ENCODE data around the gene TULP3. TPM values are rescaled to one million over a fixed set of nuclear protein-coding genes. Genes with fewer than 3 reads are reported as not detected.

TULP3 gene
- polyA plus RNA-seq, 1 donor (not counting 4 experiments of a cell fraction or from before 2014, with no cell fraction given): 16.0 TPM

GRCh38 chr12:2976581-2976996 lies 85.9 kb downstream of the TULP3 start:
- FAIRE-seq: no peak
- H3K79me2 ChIP-seq (ENCODE audit: control insufficient read depth, insufficient read depth, low read length): no peaks in the 10 kb centered on the region

GRCh38 chr12:2977776-2978175 lies 87.1 kb downstream of the TULP3 start:
- H3K9me1 ChIP-seq (ENCODE audit: control insufficient read depth, extremely low read depth, insufficient read depth, low read length): peaks cover 2% of the 10 kb centered on the region
- FAIRE-seq (no peak), DNase-seq (ENCODE audit: low read depth, low spot score) (no peak)
- no peak overlapping the region for H3K27ac ChIP-seq (ENCODE audit: control insufficient read depth, insufficient read depth, low read length)
- no peaks in the 10 kb centered on the region for H3K27me3 ChIP-seq (ENCODE audit: control insufficient read depth, extremely low read depth, insufficient read depth, low read length)
- dilution Hi-C loops (cut with MboI; ENCODE audit: extremely low pct_ligation_motif_present, low sequenced_read_pairs): no loop called here
- peaks cover 7% of the 10 kb centered on the region for H3K4me1 ChIP-seq (ENCODE audit: control insufficient read depth, extremely low read depth, insufficient read depth, low read length)
- no peaks in the 10 kb centered on the region for H3K79me2 ChIP-seq (ENCODE audit: control insufficient read depth, insufficient read depth, low read length)
- H3K9me3 ChIP-seq (ENCODE audit: control insufficient read depth, low read depth, low read length): no peaks in the 10 kb centered on the region
- TF ChIP-seq EZH2 (IDR thresholded peaks at IDR 0.05; ENCODE audit: low read length): no peak
- TF ChIP-seq CTCF (optimal IDR thresholded peaks at IDR 0.05 in 1 of 3, IDR thresholded peaks at IDR 0.05 in 1 of 3, conservative IDR thresholded peaks at IDR 0.05 in 1 of 3; ENCODE audit: extremely low read depth in 1 of 3, insufficient read depth in 2 of 3, low read length in 3 of 3): no peak
- H3K9ac ChIP-seq (ENCODE audit: control insufficient read depth, extremely low read depth, insufficient read depth, low read length): no peak overlapping the region
- peaks cover 0 to 3% of the 10 kb centered on the region in 2 experiments for H3K36me3 ChIP-seq (ENCODE audit: control insufficient read depth in 2 of 2, extremely low read depth in 1 of 2, insufficient read depth in 2 of 2, low read length in 2 of 2)
- H2AFZ ChIP-seq (ENCODE audit: control insufficient read depth, low read length): no peak overlapping the region
- peaks cover 2% of the 10 kb centered on the region for H4K20me1 ChIP-seq (ENCODE audit: control insufficient read depth, extremely low read depth, insufficient read depth, low read length)
- no peak overlapping the region for H3K4me3 ChIP-seq (ENCODE audit: control insufficient read depth in 2 of 3, extremely low read depth in 1 of 3, insufficient read depth in 2 of 3, low read depth in 1 of 3, low read length in 3 of 3)
- no peak overlapping the region for H3K4me2 ChIP-seq (ENCODE audit: control insufficient read depth, extremely low read depth, insufficient read depth, low read depth, low read length)

More at GRCh38 chr12:2976581-2976996, 85.9 kb downstream of the TULP3 start:
- H3K9ac ChIP-seq (ENCODE audit: control insufficient read depth, extremely low read depth, insufficient read depth, low read length): no peak overlapping the region
- peaks cover 2% of the 10 kb centered on the region for H4K20me1 ChIP-seq (ENCODE audit: control insufficient read depth, extremely low read depth, insufficient read depth, low read length)
- no peak for TF ChIP-seq EZH2 (IDR thresholded peaks at IDR 0.05; ENCODE audit: low read length)
- no peak for TF ChIP-seq CTCF (optimal IDR thresholded peaks at IDR 0.05 in 1 of 3, IDR thresholded peaks at IDR 0.05 in 1 of 3, conservative IDR thresholded peaks at IDR 0.05 in 1 of 3; ENCODE audit: extremely low read depth in 1 of 3, insufficient read depth in 2 of 3, low read length in 3 of 3)
- no peak overlapping the region for H2AFZ ChIP-seq (ENCODE audit: control insufficient read depth, low read length)
- peaks cover 2% of the 10 kb centered on the region for H3K9me1 ChIP-seq (ENCODE audit: control insufficient read depth, extremely low read depth, insufficient read depth, low read length)
- H3K4me1 ChIP-seq (ENCODE audit: control insufficient read depth, extremely low read depth, insufficient read depth, low read length): peaks cover 7% of the 10 kb centered on the region
- no peak overlapping the region for H3K4me2 ChIP-seq (ENCODE audit: control insufficient read depth, extremely low read depth, insufficient read depth, low read depth, low read length)
- dilution Hi-C loops (cut with MboI; ENCODE audit: extremely low pct_ligation_motif_present, low sequenced_read_pairs): no loop called here
- no peak overlapping the region for H3K27ac ChIP-seq (ENCODE audit: control insufficient read depth, insufficient read depth, low read length)
- no peak overlapping the region for H3K4me3 ChIP-seq (ENCODE audit: control insufficient read depth in 2 of 3, extremely low read depth in 1 of 3, insufficient read depth in 2 of 3, low read depth in 1 of 3, low read length in 3 of 3)
- no peak for DNase-seq (ENCODE audit: low read depth, low spot score)
- no peaks in the 10 kb centered on the region for H3K27me3 ChIP-seq (ENCODE audit: control insufficient read depth, extremely low read depth, insufficient read depth, low read length)
- H3K9me3 ChIP-seq (ENCODE audit: control insufficient read depth, low read depth, low read length): no peaks in the 10 kb centered on the region
- peaks cover 0 to 3% of the 10 kb centered on the region in 2 experiments for H3K36me3 ChIP-seq (ENCODE audit: control insufficient read depth in 2 of 2, extremely low read depth in 1 of 2, insufficient read depth in 2 of 2, low read length in 2 of 2)

Measured in keratinocyte (primary cell).